ENCODE data around the gene SEMA3A. TPM values are rescaled to one million over a fixed set of nuclear protein-coding genes. Genes with fewer than 3 reads are reported as not detected.
"Not testable (repeated sequence)": the region's sequence is repeated elsewhere in the genome, so short reads cannot be mapped to it uniquely, and the experiment has no call there.

Gene SEMA3A
- total RNA-seq, 1 donor from 2014 or later = 1.2 TPM

- intact Hi-C loops (cut with micrococcal nuclease) = no loop called here
- DNase-seq (no peak), ATAC-seq (no peak)
Measured at GRCh38 chr7:84085998-84086397, 108.6 kb downstream of the SEMA3A start.

GRCh38 chr7:84085147-84085546 lies 109.4 kb downstream of the SEMA3A start:
- ATAC-seq (no peak), DNase-seq (no peak)
- intact Hi-C loops (cut with micrococcal nuclease) = no loop called here

GRCh38 chr7:84083846-84084245 lies 110.7 kb downstream of the SEMA3A start:
- intact Hi-C loops (cut with micrococcal nuclease) = no loop called here
- ATAC-seq (no peak), DNase-seq (no peak)

GRCh38 chr7:84081973-84082522 lies 112.5 kb downstream of the SEMA3A start:
- intact Hi-C loops (cut with micrococcal nuclease) = no loop called here
- ATAC-seq (no peak), DNase-seq (no peak)

- no peak for ATAC-seq
- no peak for DNase-seq
- intact Hi-C loops (cut with micrococcal nuclease) = no loop called here
Measured at GRCh38 chr7:84077336-84077735, 117.3 kb downstream of the SEMA3A start.

- intact Hi-C loops (cut with micrococcal nuclease) = no loop called here
- DNase-seq (no peak), ATAC-seq (no peak)
Measured at GRCh38 chr7:84076219-84076618, 118.4 kb downstream of the SEMA3A start.

- ATAC-seq (no peak), DNase-seq (no peak)
- intact Hi-C loops (cut with micrococcal nuclease) = no loop called here
Measured at GRCh38 chr7:84073186-84073875, 121.3 kb downstream of the SEMA3A start.

- DNase-seq (no peak), ATAC-seq (no peak)
- intact Hi-C loops (cut with micrococcal nuclease) = no loop called here
Measured at GRCh38 chr7:84070770-84071169, 123.8 kb downstream of the SEMA3A start.

- no peak for DNase-seq
- no peak for ATAC-seq
- intact Hi-C loops (cut with micrococcal nuclease) = no loop called here
Measured at GRCh38 chr7:84069999-84070500, 124.5 kb downstream of the SEMA3A start.

- intact Hi-C loops (cut with micrococcal nuclease) = no loop called here
- ATAC-seq (no peak), DNase-seq (no peak)
Measured at GRCh38 chr7:84069033-84069432, 125.6 kb downstream of the SEMA3A start.

GRCh38 chr7:84062489-84062901 lies 132.1 kb downstream of the SEMA3A start:
- DNase-seq; ATAC-seq; intact Hi-C loops (cut with micrococcal nuclease): not testable (repeated sequence)

- no peak for ATAC-seq
- intact Hi-C loops (cut with micrococcal nuclease) = no loop called here
Measured at GRCh38 chr7:84060760-84061261, 133.8 kb downstream of the SEMA3A start.

GRCh38 chr7:84060000-84060399 lies 134.6 kb downstream of the SEMA3A start:
- intact Hi-C loops (cut with micrococcal nuclease) = no loop called here
- ATAC-seq = no peak
- DNase-seq = no peak

More at GRCh38 chr7:84060760-84061261, 133.8 kb downstream of the SEMA3A start:
- DNase-seq = no peak

- intact Hi-C loops (cut with micrococcal nuclease) = no loop called here
- no peak for DNase-seq
- ATAC-seq = no peak
Measured at GRCh38 chr7:84058311-84059076, 136.1 kb downstream of the SEMA3A start.

GRCh38 chr7:84057576-84057975 lies 137.0 kb downstream of the SEMA3A start:
- ATAC-seq (no peak), DNase-seq (no peak)
- intact Hi-C loops (cut with micrococcal nuclease) = no loop called here

- intact Hi-C loops (cut with micrococcal nuclease) = no loop called here
- ATAC-seq = no peak
- no peak for DNase-seq
Measured at GRCh38 chr7:84055904-84056605, 138.5 kb downstream of the SEMA3A start.

- ATAC-seq; DNase-seq; intact Hi-C loops (cut with micrococcal nuclease): not testable (repeated sequence)
Measured at GRCh38 chr7:84055199-84055598, 139.4 kb downstream of the SEMA3A start.

- ATAC-seq (no peak), DNase-seq (no peak)
- intact Hi-C loops (cut with micrococcal nuclease) = no loop called here
Measured at GRCh38 chr7:84049071-84049836, 145.3 kb downstream of the SEMA3A start.

- no peak for ATAC-seq
- DNase-seq = no peak
- intact Hi-C loops (cut with micrococcal nuclease) = no loop called here
Measured at GRCh38 chr7:84047085-84047484, 147.5 kb downstream of the SEMA3A start.
